Adrenal gland (tissue), 12 donors: ENCODE measurements around the gene DMBX1. TPM values are rescaled to one million over a fixed set of nuclear protein-coding genes. Genes with fewer than 3 reads are reported as not detected.
A peak's percentile ranks its signal among the peaks of the same experiment; 100 is the strongest.

Source experiments
- DNase-seq, 7 donors: peaks; one replicate each; pipeline ENCODE4 v3.0.0-alpha.2; 2019 to 2020
- H3K27ac ChIP-seq, 5 donors: fragments of 200-600 bp; sonication (generic) in 4 of 5; 1 replicate in 3 of 5; 2 replicates in 2 of 5; pipeline versions ENCODE4 v1.5.1 to v1.8.0; 2016 to 2020; ENCODE audit warnings: mild to moderate bottlenecking in 1 of 5
- H3K27me3 ChIP-seq: fragments of 200-600 bp; 2 replicates; pipeline ENCODE4 v1.8.0; 2021
- H3K36me3 ChIP-seq, 2 donors: fragments of 200-600 bp; replicated peaks in 1 of 2; 1 replicate in 1 of 2; 2 replicates in 1 of 2; pipeline versions ENCODE4 v1.5.1 to v1.8.0; 2018 to 2022
- H3K4me1 ChIP-seq, 2 donors: fragments of 200-600 bp; replicated peaks in 1 of 2; 1 replicate in 1 of 2; 2 replicates in 1 of 2; pipeline versions ENCODE4 v1.5.1 to v1.8.0; 2018 to 2021
- H3K4me3 ChIP-seq, 4 donors: fragments of 200-600 bp; sonication (generic) in 3 of 4; one replicate each; pipeline ENCODE4 v1.5.1; 2016 to 2018
- H3K9me3 ChIP-seq, 3 donors: fragments of 200-600 bp; sonication (generic) in 1 of 3; replicated peaks in 1 of 3; 1 replicate in 2 of 3; 2 replicates in 1 of 3; pipeline versions ENCODE4 v1.5.1 to v1.8.0; 2016 to 2021
- POLR2A ChIP-seq, 2 donors: fragments of 450-650 bp; IDR thresholded peaks; one replicate each; pipeline ENCODE4 v1.6.1; 2017; ENCODE audit warnings: antibody characterized with exemption in 2 of 2, mild to moderate bottlenecking in 2 of 2, moderate library complexity in 1 of 2
- WGBS, 4 donors: extraction: QIAGEN DNeasy Blood & Tissue Kit in 2 of 4; methylation state at CpG; one replicate each; pipeline versions ENCODE4 v1.1.5 to v1.1.7; 2013 to 2017; 5-methylcytosine and 5-hydroxymethylcytosine counted together
- intact Hi-C, 2 donors: fragments of 100-400 bp; cut with DNase I; formaldehyde crosslinking; loops; one replicate each; pipeline versions ENCODE4 v1.14.1 to v1.15.0; 2022 to 2023
- polyA plus RNA-seq, 3 donors: library from polyadenylated mRNA; stranded (reverse); fragments of 200-250 nt in 2 of 3; fragments of 350-450 nt in 1 of 3; fragmentation: Illumina TruSeq in 1 of 3; extraction: RNeasy Lipid Tissue Mini Kit (QIAGEN cat#74804) in 1 of 3; gene quantifications; one replicate each; pipeline ENCODE4 v1.2.3, GENCODE V29; 2013 to 2014
- total RNA-seq, 9 donors: library from RNA; depleted of rRNA in 4 of 9; stranded (reverse); fragments of >200 nt in 4 of 9; fragments of 120-200 nt in 1 of 9; fragmentation: NEBNext Ultra II Directional in 1 of 9; extraction: Animal tissue kit (Norgen Biotek cat#: 25700) in 1 of 9; gene quantifications; one replicate each; pipeline versions ENCODE4 v1.1.0 to v1.2.4, GENCODE V29; 2013 to 2023
- TF ChIP-seq, protein P1 (sequence below), 6 experiments: fragments of 450-650 bp in 4 of 6; fragments of 200-600 bp in 2 of 6; sonication (generic) in 1 of 6; IDR thresholded peaks; 1 replicate in 5 of 6; 2 replicates in 1 of 6; pipeline versions ENCODE4 v1.5.1 to v1.8.0; 2016 to 2021; ENCODE audit warnings: antibody characterized with exemption in 6 of 6, mild to moderate bottlenecking in 2 of 6, moderate library complexity in 1 of 6
- donor health status: healthy with polysubstance abuse.
- donor health status: Bipolar disorder and iron deficiency.
- donor health status: DM: yes; HTN: yes; CAD: no.
- donor health status: DM: no; HTN: no; CAD: no.
- donor health status: DM: no; HTN: no; CAD: no.
- donor health status: DM: yes; HTN: yes; CAD: no.

Gene DMBX1
- total and polyA plus RNA-seq, 12 donors: 0.07 to 0.16 (median 0.14) TPM; not detected in 9

DNA sequence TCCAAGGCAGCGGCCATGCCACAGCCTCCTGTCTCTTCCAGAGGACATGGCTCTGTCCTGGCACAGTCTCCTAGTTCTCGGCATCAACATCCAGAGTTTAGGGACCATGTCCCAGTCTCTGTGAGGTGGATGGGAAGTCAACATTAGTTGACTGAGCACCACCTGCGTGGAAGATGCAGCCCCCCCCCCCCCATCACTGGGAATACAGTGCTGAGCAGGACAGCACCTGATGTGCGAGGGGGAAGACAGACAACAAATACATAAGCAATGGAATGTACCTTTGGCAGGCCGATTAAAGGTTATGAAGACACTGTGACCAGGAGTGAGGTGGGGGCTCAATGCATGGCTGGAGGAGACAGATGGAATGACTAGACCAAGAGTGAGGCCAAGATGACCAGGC lies 35.2 kb downstream of the DMBX1 start:
- Histone ChIP-seq H3K36me3 (no peaks in the 10 kb centered on the region), H3K4me1 (peaks cover 11 to 18% of the 10 kb centered on the region in 2 donors), H3K27ac (no peak overlapping the region), H3K27me3 (no peaks in the 10 kb centered on the region), H3K4me3 (no peak overlapping the region), H3K9me3 (no peaks in the 10 kb centered on the region)
- intact Hi-C loops: loop anchor here in 1 of 2 donors (5.0 kb wide), 1 partner anchor 118 kb away; no protein-coding TSS in a partner anchor
- DNase-seq: peak in 1 of 7 donors; percentile 4
- TF ChIP-seq, protein P1, sequence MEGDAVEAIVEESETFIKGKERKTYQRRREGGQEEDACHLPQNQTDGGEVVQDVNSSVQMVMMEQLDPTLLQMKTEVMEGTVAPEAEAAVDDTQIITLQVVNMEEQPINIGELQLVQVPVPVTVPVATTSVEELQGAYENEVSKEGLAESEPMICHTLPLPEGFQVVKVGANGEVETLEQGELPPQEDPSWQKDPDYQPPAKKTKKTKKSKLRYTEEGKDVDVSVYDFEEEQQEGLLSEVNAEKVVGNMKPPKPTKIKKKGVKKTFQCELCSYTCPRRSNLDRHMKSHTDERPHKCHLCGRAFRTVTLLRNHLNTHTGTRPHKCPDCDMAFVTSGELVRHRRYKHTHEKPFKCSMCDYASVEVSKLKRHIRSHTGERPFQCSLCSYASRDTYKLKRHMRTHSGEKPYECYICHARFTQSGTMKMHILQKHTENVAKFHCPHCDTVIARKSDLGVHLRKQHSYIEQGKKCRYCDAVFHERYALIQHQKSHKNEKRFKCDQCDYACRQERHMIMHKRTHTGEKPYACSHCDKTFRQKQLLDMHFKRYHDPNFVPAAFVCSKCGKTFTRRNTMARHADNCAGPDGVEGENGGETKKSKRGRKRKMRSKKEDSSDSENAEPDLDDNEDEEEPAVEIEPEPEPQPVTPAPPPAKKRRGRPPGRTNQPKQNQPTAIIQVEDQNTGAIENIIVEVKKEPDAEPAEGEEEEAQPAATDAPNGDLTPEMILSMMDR (IDR thresholded peaks at IDR 0.05): no peak
- no peak for TF ChIP-seq POLR2A (IDR thresholded peaks at IDR 0.05)
- 68 to 93% (median 79%) methylated on average over 5 of the region's 5 CpGs for WGBS, 4 donors

DNA sequence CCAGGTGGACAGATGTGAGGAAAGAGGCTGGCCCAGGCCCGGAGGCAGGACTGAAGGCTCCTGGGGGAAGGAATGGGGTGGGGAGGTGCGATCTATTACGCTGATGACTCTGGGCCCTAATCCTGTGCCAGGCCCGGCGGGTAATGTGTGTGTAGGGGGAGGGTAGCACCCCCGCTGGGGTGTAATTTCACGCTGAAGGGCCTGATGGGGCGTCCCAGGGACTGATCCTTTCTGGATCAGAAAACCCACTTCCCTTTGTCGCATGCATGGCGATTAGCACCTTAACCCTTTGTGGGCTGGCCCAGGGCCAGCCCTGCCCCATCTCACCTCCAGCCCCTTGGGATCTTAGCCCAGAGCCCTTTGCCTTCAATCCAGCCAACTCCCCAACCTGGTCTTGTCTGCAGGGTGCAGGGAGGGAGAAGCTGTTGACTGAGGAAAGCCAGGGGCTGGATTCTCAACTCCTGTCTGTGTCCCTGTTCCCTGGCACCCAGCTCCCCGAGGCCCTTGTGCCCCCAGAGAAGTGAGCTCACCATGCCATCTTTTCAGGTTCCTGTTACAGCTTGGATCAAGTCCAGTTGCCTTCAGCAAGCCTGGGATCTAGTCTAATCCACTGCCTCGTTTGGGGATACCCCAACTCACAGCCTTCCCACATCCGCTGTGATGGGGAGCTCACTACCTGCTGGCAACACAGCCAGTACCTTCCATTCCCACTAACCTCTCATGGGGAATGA lies 35.8 kb downstream of the DMBX1 start:
- Histone ChIP-seq H3K36me3 (no peaks in the 10 kb centered on the region), H3K9me3 (no peaks in the 10 kb centered on the region), H3K27me3 (no peaks in the 10 kb centered on the region), H3K4me3 (no peak overlapping the region), H3K4me1 (peaks cover 11 to 18% of the 10 kb centered on the region in 2 donors), H3K27ac (no peak overlapping the region)
- DNase-seq: no peak
- intact Hi-C loops: loop anchor here in 1 of 2 donors (5.0 kb wide), 1 partner anchor 118 kb away; no protein-coding TSS in a partner anchor
- TF ChIP-seq, protein P1 (IDR thresholded peaks at IDR 0.05): no peak
- TF ChIP-seq POLR2A (IDR thresholded peaks at IDR 0.05): no peak
- 77 to 80% (median 78%) methylated on average over 12 to 13 of the region's 13 CpGs for WGBS, 4 donors

DNA sequence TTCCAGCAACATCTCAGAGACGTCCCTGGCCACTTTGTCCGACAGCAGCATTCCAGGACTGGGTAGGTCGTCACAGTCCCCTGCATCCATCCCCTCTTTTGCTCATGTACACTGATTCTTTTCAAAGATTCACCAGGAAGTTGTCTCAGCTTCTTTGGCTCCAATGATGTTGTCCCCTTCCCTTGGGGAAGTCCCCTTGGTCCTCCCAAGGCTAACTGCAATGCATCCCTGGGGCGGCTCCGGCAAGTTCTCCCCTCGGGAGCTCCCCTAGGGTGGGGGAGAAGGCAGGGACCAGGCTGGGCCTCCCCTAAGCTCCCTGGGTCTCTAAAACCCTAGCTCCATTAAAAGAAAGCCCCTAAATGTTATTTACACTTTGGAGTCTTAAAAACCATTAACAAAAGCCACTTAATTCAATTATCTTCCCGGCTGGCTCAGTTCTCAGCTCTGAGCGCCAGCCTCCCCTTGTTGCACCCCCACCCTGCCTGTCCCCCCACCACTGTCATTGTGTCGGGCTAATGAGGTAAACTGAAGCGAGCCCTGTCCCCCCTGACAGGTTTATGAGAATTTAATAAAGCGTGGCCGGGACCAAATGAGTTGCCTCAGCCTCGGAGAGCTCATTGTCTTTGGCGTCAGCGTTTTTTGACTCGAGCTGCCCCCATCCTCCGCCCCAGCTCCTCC lies 36.5 kb downstream of the DMBX1 start:
- H3K27me3 ChIP-seq: no peaks in the 10 kb centered on the region
- no peak overlapping the region for H3K27ac ChIP-seq
- WGBS, 4 donors: 68 to 90% (median 74%) methylated on average over 14 to 17 of the region's 17 CpGs
- no peak for DNase-seq
- peaks cover 11 to 18% of the 10 kb centered on the region in 2 donors for H3K4me1 ChIP-seq
- intact Hi-C loops: loop anchor here in 1 of 2 donors (5.0 kb wide), 1 partner anchor 119 kb away; no protein-coding TSS in a partner anchor
- no peak overlapping the region for H3K4me3 ChIP-seq
- H3K36me3 ChIP-seq: no peaks in the 10 kb centered on the region
- H3K9me3 ChIP-seq: no peaks in the 10 kb centered on the region
- no peak for TF ChIP-seq POLR2A (IDR thresholded peaks at IDR 0.05)
- TF ChIP-seq, protein P1 (IDR thresholded peaks at IDR 0.05): no peak

DNA sequence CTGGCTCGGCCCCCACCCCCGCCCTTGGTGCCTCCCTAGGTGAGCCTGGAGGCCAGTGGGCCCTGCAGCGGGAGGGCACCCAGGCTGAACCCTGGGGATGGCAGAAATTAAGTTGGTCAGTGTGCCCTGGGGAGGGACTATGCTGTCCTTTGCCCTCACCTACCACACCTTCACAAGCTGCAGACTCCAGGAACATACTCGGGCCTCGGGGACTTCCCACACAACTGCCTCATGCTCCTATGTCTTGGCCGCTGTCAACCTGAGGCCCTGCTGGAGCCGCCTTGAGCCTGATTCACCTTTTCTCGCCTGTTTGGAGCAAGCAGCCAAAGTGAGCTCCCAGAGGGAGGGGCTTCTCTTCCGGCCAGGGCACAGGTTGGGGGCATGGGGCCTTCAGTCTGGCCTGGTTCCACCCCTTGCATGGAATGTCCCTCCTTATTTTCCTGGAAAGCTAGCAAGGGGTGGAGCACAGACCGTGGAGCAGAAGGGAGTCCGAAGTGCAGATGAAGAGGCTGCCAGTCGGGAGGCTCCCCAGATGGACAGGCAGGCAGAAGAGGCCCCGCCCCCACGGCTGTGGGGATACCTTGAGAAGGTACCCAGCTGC lies 37.2 kb downstream of the DMBX1 start:
- Histone ChIP-seq H3K4me3 (no peak overlapping the region), H3K9me3 (no peaks in the 10 kb centered on the region), H3K36me3 (no peaks in the 10 kb centered on the region), H3K27ac (no peak overlapping the region), H3K27me3 (no peaks in the 10 kb centered on the region), H3K4me1 (peaks cover 11 to 17% of the 10 kb centered on the region in 2 donors)
- intact Hi-C loops: loop anchor here in 1 of 2 donors (5.0 kb wide), 1 partner anchor 119 kb away; no protein-coding TSS in a partner anchor
- 59 to 92% (median 60%) methylated on average over 10 to 14 of the region's 14 CpGs for WGBS, 4 donors
- TF ChIP-seq, protein P1 (IDR thresholded peaks at IDR 0.05): no peak
- no peak for TF ChIP-seq POLR2A (IDR thresholded peaks at IDR 0.05)
- DNase-seq: no peak
